Caco-2 (cell line): ENCODE results near the gene USP53. TPM values are rescaled to one million over a fixed set of nuclear protein-coding genes. Genes with fewer than 3 reads are reported as not detected.

Source experiments
- BruUV-seq: library from RNA; stranded (reverse); fragments of 400-500 nt; replicated peaks from 2 replicates; lab custom pipeline; 2021; lab: Mats Ljungman, UMichigan
- CTCF ChIA-PET: fragments of 300-600 bp; sonication (Branson Sonifier 250); formaldehyde crosslinking; loops from one replicate; lab custom pipeline; 2022; ENCODE audit warnings: antibody characterized with exemption; lab: Charles Lee
- POLR2A ChIA-PET: fragments of 300-600 bp; sonication (Branson Sonifier 250); formaldehyde crosslinking; loops from one replicate; lab custom pipeline; 2022; ENCODE audit warnings: antibody characterized with exemption; lab: Charles Lee
- DNase-seq, 2 experiments: peaks; one replicate each; pipeline versions ENCODE4 v3.0.0 to v3.0.0-alpha.2; 2020 to 2022
- H3K27me3 ChIP-seq: replicated peaks from 2 replicates; pipeline ENCODE4 v1.6.0; 2011; ENCODE audit warnings: low read length; ENCODE audit not compliant: control insufficient read depth, insufficient read depth
- H3K36me3 ChIP-seq: 2 replicates; pipeline ENCODE4 v1.5.1; 2011; ENCODE audit warnings: low read length; ENCODE audit not compliant: control insufficient read depth, insufficient read depth
- H3K4me1 ChIP-seq: fragments of 250-450 bp; sonication (Bioruptor Pico); 2 replicates; pipeline ENCODE4 v1.5.1; 2020; ENCODE audit warnings: mild to moderate bottlenecking
- H3K4me3 ChIP-seq: 2 replicates; pipeline ENCODE4 v1.5.1; 2011; ENCODE audit warnings: low read depth, mild to moderate bottlenecking, control low read depth, low read length
- H3K9me3 ChIP-seq: fragments of 250-450 bp; sonication (Bioruptor Pico); 2 replicates; pipeline ENCODE4 v1.5.1; 2020; ENCODE audit warnings: mild to moderate bottlenecking, moderate library complexity
- H3K27ac Mint-ChIP-seq: one replicate; pipeline ENCODE4 v1.8.0; 2022; ENCODE audit warnings: mixed read lengths; ENCODE audit not compliant: unreplicated experiment
- H3K27me3 Mint-ChIP-seq: one replicate; pipeline ENCODE4 v1.8.0; 2022; ENCODE audit warnings: mixed read lengths; ENCODE audit not compliant: insufficient read depth, unreplicated experiment
- H3K36me3 Mint-ChIP-seq: one replicate; pipeline ENCODE4 v1.8.0; 2022; ENCODE audit warnings: mild to moderate bottlenecking, mixed read lengths; ENCODE audit not compliant: insufficient read depth, unreplicated experiment
- H3K4me1 Mint-ChIP-seq: one replicate; pipeline ENCODE4 v1.8.0; 2022; ENCODE audit warnings: low read depth, mixed read lengths; ENCODE audit not compliant: unreplicated experiment
- H3K4me3 Mint-ChIP-seq: one replicate; pipeline ENCODE4 v1.8.0; 2022; ENCODE audit warnings: mild to moderate bottlenecking, moderate library complexity, mixed read lengths; ENCODE audit not compliant: unreplicated experiment
- H3K9me3 Mint-ChIP-seq: one replicate; pipeline ENCODE4 v1.8.0; 2022; ENCODE audit warnings: mixed read lengths; ENCODE audit not compliant: unreplicated experiment
- CTCF ChIP-seq, 2 experiments: fragments of 200-600 bp in 1 of 2; IDR thresholded peaks; 1 replicate in 1 of 2; 2 replicates in 1 of 2; pipeline versions ENCODE4 v1.5.1 to v1.8.0; 2011 to 2022; ENCODE audit warnings: antibody characterized with exemption in 1 of 2, control low read depth in 1 of 2, inconsistent platforms in 1 of 2, low read depth in 1 of 2, low read length in 1 of 2, mild to moderate bottlenecking in 1 of 2, moderate library complexity in 1 of 2; ENCODE audit not compliant: insufficient read depth in 1 of 2, severe bottlenecking in 1 of 2, unreplicated experiment in 1 of 2
- intact Hi-C: fragments of 100-400 bp; cut with micrococcal nuclease; formaldehyde crosslinking; loops from one replicate; pipeline ENCODE4 v1.10.0; 2022; ENCODE audit not compliant: unreplicated experiment
- total RNA-seq: library from RNA; stranded (reverse); gene quantifications from 2 replicates; pipeline ENCODE4 v1.2.3, GENCODE V29; 2022

Gene USP53
- total RNA-seq, 1 experiment from 2014 or later, result 49.3 TPM

GRCh38 chr4:119221412-119221811 is 8.9 kb downstream of the USP53 start:
- POLR2A ChIA-PET, result no interaction called here
- H3K9me3 Mint-ChIP-seq, result peaks cover 8% of the 10 kb centered on the region
- no peak overlapping the region for H3K27ac Mint-ChIP-seq
- Histone ChIP-seq H3K36me3 (no peaks in the 10 kb centered on the region), H3K9me3 (no peaks in the 10 kb centered on the region), H3K4me3 (no peak overlapping the region), H3K4me1 (0 out of 2 replicates have a peak, but pooled peaks cover 5% of the 10 kb centered on the region), H3K27me3 (no peaks in the 10 kb centered on the region)
- CTCF ChIA-PET, result no interaction called here
- TF ChIP-seq CTCF (IDR thresholded peaks at IDR 0.05; ENCODE audit: insufficient read depth in 1 of 2, low read depth in 1 of 2, low read length in 1 of 2, severe bottlenecking in 1 of 2, unreplicated experiment in 1 of 2), result no peak
- H3K36me3 Mint-ChIP-seq, result peaks cover 66% of the 10 kb centered on the region
- H3K4me1 Mint-ChIP-seq, result peaks cover 25% of the 10 kb centered on the region
- H3K27me3 Mint-ChIP-seq, result no peaks in the 10 kb centered on the region
- BruUV-seq, result no TSS peak
- no peak for DNase-seq
- H3K4me3 Mint-ChIP-seq, result no peak overlapping the region
- intact Hi-C loops, result no loop called here

GRCh38 chr4:119227690-119228089 is 15.2 kb downstream of the USP53 start:
- no peaks in the 10 kb centered on the region for H3K36me3 ChIP-seq
- no peaks in the 10 kb centered on the region for H3K27me3 ChIP-seq
- no TSS peak for BruUV-seq
- H3K27me3 Mint-ChIP-seq, result no peaks in the 10 kb centered on the region
- H3K36me3 Mint-ChIP-seq, result peaks cover 56% of the 10 kb centered on the region
- TF ChIP-seq CTCF (IDR thresholded peaks at IDR 0.05; ENCODE audit: insufficient read depth in 1 of 2, low read depth in 1 of 2, low read length in 1 of 2, severe bottlenecking in 1 of 2, unreplicated experiment in 1 of 2), result no peak
- ChIA-PET POLR2A (no interaction called here), CTCF (no interaction called here)
- no peaks in the 10 kb centered on the region for H3K9me3 ChIP-seq
- H3K4me1 ChIP-seq, result no peaks in the 10 kb centered on the region
- intact Hi-C loops, result no loop called here
- no peak overlapping the region for H3K27ac Mint-ChIP-seq
- DNase-seq, result no peak
- no peaks in the 10 kb centered on the region for H3K9me3 Mint-ChIP-seq
- H3K4me1 Mint-ChIP-seq, result no peaks in the 10 kb centered on the region
- no peak overlapping the region for H3K4me3 Mint-ChIP-seq
- no peak overlapping the region for H3K4me3 ChIP-seq

GRCh38 chr4:119228406-119228805 is 15.9 kb downstream of the USP53 start:
- H3K4me3 ChIP-seq, result no peak overlapping the region
- H3K36me3 Mint-ChIP-seq, result peaks cover 55% of the 10 kb centered on the region
- CTCF ChIA-PET, result no interaction called here
- no peak overlapping the region for H3K27ac Mint-ChIP-seq
- no peak for DNase-seq
- BruUV-seq, result no TSS peak
- no peaks in the 10 kb centered on the region for H3K9me3 Mint-ChIP-seq
- no peaks in the 10 kb centered on the region for H3K27me3 ChIP-seq
- H3K4me3 Mint-ChIP-seq, result no peak overlapping the region
- H3K4me1 ChIP-seq, result no peaks in the 10 kb centered on the region
- H3K36me3 ChIP-seq, result no peaks in the 10 kb centered on the region
- no peaks in the 10 kb centered on the region for H3K9me3 ChIP-seq
- H3K27me3 Mint-ChIP-seq, result no peaks in the 10 kb centered on the region
- TF ChIP-seq CTCF (IDR thresholded peaks at IDR 0.05; ENCODE audit: insufficient read depth in 1 of 2, low read depth in 1 of 2, low read length in 1 of 2, severe bottlenecking in 1 of 2, unreplicated experiment in 1 of 2), result no peak
- intact Hi-C loops, result no loop called here
- POLR2A ChIA-PET, result no interaction called here
- no peaks in the 10 kb centered on the region for H3K4me1 Mint-ChIP-seq
